ENCODE results near the gene ZNF512B.

ZNF512B gene

DNA sequence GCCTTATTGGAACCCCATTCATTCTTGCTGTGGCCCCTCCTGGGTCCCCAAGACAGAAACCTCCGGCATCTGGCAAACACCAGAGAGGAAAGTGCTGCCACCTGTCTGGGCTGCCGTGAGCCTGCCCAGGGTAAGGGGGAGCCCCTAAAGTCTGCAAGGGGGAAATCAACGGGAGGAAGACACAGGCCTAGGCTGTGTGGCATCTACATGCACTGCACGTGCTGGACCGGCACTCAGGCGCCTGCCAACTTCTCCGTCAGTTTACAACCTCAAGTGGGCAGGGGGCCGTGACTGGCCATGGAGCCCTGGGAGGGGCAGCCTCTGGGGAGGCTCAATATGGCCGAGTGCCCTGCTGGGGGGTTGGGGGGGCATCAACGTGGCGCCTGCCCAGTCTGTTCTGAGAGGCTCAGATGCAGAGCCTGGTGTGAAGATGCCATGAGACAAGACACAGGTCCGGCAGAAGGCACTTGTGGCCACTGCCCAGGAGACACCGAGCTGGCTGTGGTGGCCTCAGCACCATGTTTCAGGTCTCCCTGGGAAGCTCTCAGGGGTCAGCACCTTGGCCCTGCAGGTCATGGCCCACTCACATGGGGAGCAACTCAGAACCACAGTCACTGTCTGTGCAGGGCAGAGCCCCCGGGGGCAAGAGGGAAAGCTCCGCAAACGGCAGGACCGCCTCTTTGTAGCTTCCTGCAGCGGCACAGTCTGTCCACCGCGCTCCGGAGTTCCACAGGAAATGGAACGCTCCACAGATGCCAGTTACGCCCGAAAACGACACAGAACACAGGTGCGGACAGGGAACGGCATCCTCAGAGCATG, 21.9 kb downstream of the ZNF512B start:
- DNase-seq = no peak

DNA sequence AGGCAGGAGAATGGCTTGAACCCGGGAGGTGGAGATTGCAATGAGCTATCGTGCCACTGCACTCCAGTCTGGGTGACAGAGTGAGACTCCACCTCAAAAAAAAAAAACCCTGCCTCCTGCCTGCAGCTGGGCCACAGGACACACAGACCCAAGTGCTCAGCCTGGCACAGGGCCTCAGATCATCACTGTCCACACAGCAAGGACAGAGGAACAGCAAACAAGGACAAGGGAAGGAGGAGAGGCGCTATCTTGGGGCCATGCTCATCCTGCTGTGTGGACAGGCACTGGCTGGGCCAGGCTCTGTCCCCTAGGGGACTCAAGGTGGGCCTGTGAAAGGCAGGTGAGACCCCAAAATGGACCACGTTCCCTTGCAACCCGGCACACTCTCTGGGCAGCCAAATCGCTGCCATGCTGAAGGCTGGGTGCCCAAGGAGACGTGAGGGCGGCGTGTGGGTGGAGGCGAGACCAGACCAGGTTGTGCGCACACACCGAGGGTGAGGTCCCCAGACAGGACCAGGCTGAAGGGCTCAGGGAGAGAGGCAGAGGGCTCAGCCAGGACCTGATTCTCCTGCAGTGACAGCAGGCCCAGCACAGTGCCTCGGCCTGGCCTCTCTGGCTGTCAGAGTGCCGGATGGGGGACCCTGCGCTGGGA, 22.6 kb downstream of the ZNF512B start:
- DNase-seq = no peak

DNA sequence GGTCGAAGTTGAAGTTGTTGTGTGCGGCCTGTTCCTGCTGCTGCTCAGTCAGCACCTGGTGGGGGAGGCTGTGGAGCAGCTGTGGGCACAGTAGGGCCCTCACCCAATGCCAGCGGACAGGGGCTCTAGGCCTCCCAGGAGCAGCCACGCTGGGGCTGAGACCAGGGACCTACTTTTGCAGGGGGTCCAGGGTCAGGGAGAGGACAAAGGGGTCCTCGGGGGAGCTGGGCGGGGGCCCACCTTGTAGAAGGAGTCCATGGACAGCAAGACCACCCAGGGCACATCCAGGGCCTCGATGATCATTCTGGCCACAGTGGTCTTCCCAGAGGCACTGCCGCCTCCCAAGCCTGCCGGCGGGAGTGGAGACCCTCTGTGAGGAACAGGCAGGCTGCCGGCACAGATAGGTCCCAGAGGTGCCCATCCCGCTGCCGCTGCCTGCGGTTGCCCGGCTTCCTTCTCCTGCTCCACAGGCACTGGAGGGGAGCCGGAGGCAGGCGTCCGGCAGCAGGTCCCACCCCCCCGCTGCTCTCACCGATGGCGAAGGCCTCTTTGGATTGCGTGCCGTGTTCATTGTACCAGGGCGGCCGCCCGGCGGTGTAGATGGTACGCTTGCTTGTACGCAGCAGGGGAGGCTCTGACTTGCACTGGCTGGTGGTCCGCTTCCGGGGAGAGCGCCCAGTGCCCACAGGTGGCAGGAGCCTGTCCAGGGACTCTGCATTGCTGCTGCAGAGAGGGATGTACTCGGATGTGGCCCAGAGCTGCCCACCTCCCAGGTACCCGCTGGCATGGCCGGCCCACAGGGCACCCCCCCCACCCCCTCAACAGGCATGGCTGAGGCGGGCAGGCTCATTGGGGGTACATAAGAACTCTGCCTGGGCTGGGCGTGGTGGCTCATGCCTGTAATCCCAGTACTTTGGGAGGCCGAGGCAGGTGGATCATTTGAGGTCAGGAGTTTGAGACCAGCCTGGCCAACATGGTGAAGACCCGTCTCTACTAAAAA, 23.5 kb downstream of the ZNF512B start:
- DNase-seq = no peak

DNA sequence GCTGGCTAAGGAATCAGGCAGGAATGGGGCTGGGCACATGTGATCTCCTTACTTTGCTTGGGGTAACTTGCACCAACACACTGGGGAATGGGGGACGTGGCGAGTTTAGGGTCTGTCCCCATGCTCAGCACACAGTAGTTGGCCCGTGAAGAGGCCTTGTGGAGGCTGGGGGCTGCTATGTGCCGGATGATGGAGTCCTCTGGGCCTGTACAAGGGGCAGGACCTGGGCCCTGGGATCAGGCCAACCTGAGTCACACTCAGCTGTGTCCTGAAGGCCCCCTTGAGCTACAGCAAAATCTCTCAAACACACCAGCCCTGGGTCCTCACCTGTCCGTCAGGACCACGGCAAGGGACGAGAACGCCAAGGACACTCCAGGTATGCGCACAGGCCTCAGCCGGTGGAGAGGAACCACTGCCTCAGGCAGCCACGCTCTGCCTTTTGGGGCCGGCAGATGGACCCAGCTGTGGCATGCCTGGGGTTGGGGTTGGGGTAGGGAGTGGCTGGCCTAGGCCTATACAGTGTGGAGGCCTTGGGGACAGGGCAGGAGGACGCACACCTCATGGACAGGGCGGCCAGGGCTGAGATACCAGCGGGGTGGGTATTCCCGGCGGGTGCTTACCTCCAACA, 24.6 kb downstream of the ZNF512B start:
- no peak for DNase-seq

DNA sequence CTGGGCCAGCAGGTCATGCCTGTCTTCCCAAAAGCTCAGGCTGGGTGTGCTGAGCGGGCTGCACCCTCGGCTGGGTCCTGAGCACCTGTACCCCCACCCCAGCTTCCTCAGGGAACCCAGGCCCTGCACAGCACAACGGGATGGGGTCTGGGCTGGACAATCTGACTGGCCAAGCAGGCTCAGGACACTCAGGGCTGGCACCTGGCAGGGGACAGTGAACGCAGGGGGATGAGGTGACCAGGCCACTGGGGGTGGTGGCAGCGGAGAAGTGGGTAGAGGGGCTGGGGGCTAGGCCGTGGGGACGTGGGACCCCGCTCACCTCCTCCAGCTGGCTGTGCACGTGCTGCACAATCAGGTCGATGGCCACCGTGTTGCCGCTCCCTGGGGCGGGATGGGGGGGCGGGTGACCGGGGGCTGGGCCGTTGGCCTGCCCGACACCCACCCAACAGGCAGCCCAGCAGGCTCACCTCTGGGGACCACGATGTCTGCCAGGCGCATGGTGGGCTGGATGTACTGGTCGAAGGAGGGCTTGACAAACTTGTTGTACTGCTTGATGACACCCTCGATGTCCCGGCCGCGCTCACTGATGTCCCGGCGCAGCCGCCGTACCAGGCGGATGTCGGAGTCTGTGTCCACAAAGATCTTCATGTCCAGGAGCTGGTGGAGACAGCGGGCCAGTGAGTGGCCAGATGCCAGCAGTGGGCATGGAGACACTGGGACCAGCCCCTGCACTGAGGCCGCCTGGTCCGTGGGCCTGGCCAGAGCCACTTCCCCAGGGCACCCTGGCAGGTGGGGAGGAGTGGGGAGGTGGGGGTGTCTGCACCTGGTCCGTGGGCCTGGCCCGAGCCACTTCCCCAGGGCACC, 25.4 kb downstream of the ZNF512B start:
- no peak for DNase-seq

DNA sequence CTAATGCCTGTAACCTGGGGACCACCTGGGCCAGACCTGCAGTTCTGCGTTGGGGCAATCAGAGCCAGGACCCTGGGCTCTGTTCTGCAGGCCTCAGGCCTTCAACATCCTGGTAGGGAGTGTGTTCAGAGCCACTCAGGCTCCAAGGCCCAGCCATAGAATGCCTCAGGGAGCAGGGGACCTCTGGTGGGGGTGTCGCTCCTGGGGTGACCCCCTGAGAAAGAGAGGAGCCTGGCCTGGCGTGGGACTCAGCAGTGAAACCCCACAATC, 26.0 kb downstream of the ZNF512B start:
- no peak for DNase-seq

DNA sequence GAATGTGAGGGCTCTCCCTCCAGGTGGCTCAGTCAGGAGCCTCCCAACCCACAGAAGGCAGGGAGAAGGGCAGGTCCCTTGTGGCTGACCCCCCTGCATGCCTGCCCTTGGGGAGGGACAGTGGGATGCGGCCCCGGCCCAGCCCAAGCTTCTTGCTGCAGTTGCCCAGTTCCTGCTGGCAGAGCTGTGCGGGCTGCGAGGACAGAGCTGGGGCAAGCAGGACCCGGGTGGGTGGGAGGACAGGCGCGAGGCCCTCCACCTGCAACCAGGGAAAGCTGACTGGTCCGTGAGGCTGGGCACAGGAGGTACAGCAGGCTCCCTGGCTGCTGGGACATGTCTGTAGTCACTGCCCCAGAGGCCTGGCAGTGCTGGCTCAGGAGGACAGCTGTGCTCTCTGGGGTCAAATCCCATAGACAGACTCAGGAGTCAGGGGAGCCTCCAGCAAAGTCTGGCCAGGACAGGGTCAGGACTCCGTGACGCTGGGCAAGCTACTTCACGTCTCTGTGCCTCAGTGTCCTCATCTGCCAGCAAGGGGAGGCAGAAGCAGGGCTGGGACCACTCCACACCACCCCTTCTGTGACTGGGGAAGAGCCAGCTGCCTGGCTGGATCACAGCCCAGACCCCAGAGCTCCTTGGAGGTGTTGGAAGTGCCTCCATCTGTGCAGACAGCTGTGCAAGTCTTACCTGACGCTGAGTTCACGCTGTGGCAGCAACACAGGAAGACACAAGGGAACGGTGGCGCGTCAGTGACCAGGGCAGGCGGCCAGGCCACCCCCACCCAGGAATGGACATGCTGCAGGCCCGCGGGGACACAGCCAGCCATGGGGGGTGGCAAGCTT, 26.5 kb downstream of the ZNF512B start:
- no peak for DNase-seq

DNA sequence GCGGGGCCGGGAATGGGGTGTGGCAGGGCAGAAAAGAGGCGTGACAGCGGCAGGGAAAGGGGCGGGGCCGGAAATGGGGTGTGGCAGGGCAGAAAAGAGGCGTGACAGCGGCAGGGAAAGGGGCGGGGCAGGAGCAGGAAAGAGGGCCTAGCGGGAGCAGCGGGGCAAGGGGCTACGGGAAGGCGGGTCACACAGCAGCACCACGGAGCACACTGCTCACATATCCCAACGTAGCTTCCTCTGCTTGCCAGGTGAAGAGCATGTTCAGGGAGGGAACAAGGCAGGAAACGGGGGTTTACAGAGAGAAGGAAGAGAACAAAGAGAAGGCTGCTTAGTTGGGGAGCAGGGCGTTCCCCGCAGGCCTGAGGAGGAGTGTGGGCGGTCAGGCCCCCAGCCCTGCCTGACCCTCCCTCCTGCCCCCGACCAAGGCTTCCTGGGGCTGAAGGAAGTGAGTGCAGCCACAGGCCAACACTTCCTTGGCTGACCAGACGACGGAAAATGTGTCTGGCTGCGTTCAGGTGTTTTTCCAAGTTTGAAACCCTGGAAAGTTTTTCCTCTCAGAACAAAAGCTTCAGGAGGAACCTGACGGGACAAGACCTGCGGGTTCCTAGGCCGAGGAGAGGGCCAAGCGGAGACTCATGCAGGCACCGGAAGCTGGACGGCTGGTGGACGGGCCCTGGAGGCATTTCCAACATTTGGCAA, 27.3 kb downstream of the ZNF512B start:
- DNase-seq = no peak

DNA sequence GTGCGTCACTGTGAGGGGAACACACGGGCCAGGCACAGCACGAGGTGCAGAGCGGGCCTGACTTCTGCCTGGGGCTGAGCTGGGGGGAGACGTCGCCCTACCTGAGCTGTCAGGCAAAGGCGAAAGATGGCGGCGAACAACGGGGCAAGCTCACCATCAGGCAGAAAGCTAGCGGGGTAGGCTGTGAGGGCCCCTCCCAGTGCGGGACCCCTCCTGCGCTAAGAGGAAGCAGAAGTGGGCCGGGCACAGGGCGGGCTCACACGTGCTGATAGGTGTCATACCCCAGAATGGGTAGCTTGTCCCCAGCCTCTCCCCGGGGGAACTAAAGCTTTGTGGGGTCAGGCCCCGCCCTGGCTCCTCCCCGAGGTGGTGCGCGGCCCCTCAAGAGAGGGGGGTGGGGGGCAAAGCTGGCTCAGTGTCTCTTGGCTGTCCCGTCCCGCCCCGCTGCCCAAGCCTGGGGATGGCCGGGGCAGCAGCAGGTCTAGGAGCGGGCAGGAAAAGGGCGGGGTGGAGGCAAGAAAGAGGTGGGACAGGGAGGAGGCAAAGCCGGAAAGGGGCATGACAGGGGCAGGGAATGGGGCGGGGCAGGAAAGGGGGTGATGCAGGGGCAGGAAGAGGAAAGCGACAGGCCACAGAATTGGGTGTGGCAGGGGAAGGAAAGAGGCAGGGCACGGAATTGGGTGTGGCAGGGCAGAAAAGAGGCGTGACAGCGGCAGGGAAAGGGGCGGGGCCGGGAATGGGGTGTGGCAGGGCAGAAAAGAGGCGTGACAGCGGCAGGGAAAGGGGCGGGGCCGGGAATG, 28.2 kb downstream of the ZNF512B start:
- DNase-seq = no peak

DNA sequence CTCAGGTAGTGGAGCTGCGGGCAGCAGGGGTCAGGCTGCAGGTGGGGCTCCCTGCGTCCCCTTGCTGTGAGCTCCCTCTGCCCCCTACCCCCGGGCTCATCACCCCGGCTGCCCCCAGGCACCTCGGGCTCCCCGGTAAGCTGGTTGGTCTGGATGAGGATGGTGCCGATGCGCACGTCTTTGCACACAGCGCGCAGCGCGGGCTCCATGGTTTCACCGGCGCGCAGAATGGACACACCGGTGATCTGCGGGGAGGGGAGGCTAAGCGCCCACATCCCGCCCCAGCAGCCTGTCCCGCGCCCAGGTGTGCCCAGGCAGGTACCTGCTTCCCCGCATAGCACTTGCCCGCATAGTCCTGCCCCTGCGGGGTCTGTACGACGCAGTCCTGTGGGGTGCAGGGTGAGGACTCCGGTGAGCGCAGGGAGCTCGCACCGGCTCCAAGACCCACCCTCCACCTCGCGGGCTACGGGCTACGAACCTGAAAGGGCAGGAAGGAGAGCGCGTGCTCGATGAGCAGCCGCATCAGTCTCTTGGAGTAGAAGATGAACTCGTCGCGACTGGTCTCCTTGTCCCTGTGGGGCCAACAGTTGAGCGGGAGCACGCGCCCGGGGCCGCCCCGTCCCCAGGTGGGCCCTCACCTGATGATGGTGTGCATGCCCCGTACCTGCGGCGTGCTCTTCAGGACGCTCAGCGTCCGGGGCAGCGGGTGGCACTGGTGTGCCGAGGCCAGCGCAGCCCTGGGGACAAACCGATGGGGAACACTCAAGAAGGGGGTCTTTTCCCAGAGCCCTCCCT, 29.1 kb downstream of the ZNF512B start:
- DNase-seq = no peak

DNA sequence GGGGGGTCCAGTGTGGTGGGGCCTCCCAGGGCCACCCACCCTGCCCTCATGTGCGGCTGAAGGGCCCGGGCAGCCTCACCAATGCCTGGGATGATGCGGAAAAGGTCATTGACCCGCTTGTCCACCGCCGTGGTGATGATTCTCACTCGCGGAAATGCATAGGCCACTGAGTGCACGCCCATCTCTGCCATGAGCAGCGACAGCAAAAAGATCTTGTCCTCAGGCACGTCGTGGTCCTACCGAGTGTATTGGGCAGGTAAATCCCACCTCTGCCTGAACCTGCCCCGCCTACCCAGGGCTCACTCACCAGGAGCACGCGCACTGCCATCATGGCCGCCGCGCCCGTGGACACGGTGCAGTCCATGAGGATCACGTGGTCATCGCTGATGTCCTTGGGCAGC, 29.7 kb downstream of the ZNF512B start:
- no peak for DNase-seq

DNA sequence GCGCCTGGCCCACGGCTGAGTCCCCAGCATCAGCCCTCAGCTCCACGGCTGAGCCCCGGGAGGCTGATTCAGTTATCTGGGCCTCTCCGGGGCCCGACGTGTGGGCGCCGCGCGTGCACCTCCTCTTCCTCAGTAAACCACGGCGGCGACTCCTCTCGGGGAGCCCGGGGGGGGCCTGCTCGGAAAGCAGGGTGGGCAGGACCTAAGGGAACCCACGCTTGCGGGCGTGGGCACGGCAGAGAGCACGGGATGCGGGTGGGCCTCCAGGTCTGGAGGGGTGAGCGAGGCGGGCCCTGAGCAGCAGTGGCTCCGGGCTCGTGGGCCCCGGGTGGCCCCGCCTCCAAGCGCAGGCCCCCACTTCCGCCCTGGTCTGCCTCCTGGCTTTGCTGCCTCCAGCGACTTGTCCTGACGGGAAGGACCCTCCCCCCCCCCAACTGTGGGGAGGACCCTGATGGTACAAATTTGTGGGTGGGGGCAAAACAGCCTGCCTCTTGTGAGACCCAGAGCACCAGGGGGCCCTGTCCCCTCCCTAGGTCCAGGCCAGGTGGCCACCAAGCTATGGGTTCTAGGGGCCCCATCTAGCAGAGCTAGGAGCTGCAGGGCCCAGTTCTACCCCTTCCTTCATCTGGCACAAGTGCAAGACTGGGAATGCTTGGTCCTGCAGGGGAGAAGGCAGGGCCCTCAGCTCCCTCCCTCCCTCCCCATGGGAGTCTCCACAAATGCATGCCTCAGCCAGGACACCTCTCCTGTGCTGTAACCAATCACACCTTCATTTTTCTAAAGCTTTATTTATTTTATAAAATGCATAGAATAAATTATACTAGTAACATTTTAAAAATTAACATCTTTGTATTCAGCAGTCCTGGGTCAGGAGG, 30.4 kb downstream of the ZNF512B start:
- no peak for DNase-seq

DNA sequence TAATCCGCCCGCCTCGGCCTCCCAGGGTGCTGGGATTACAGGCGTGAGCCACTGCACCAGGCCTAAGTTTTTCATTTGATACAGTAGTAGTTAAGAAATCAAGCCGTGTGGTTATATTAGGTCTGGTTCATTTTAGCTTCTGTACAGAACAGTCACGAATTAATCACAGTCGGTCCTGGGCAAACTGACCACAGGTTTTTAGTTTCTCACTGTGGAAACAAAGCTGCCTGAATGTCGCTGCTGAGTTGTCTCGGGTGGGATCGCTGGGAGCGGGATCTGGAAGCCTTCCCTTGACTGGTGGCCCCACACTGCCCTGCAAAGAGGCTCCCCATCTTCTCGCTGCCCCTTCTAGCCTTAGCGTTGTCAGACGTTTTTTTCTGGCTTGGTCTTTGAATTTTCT, 32.1 kb downstream of the ZNF512B start:
- DNase-seq = no peak

DNA sequence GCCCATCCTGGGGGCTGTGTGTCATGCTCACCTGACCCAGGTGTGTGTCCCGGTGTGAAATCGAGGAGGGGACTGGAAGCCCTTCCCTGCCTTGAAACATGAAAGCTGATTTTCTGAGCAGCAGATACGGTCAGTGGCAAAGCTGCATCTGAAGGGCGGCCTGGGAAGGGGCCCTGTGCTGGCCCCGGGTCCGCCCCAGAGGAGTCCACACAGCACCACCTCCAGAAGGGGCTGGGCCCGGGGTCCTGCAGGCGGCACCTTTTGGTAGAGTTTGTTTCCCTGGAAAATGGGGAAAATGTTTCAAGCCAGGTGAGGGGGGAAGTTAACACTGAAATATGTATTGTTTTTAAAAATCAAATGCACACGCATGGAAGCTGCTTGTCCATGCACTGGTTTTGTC, 34.3 kb downstream of the ZNF512B start:
- DNase-seq = no peak

DNA sequence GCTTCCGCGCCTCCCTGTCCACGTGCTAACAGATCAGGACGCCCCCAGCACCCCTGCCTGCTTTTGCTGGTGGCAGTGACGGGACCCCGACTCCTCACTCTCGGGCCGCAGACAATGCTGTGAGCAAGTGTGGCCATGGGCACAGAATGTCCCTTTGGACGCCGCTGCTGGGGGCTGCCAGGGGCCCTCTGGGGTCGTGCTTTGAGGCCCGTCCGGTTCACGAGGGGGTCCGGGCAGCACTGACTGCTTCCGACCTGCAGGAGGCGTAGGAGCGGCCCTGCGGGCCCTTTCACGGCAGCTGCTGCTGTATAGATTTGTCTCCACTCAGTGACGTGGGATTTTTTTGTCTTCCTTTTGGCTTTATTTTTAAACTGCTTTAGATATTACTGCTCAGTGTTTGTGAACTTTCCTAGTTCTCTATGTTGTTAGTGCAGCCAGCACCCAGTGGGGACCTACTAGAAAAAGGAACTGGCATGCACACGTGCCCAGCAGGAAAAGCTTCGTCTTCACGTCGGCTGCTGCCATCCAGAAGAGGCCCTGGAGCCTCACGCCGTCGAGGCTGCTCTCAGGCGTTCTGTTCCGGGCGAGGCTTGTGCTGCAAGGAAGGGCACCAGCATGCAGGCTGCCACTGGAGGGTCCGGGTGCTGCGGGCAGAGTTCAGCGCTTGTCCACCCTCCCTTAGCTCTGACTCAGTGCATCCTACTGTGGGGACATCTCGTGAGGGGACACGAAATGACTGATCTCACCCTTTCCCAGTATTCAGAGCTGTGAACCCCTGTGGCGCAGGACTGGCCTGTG, 35.3 kb downstream of the ZNF512B start:
- DNase-seq = no peak

DNA sequence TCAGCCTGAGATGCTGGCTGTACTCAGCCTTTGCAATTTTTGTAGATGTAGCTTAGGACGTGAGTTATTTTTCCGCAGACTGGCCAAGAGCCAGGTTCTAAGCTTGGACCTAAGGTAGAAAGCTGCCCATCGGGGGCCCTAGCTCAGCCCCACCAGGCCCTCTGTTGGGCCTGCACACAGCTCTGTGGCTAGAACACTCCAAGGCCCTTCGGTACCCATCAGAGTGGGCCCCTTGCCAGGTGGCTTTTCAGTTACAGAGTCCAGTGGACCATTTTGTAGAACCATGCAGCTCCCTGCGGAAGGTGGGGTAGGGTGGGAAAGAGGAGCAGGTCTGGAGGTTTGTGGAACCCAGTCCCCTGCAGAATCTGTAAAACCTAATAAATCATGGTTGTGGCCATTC, 36.1 kb downstream of the ZNF512B start:
- DNase-seq = no peak

DNA sequence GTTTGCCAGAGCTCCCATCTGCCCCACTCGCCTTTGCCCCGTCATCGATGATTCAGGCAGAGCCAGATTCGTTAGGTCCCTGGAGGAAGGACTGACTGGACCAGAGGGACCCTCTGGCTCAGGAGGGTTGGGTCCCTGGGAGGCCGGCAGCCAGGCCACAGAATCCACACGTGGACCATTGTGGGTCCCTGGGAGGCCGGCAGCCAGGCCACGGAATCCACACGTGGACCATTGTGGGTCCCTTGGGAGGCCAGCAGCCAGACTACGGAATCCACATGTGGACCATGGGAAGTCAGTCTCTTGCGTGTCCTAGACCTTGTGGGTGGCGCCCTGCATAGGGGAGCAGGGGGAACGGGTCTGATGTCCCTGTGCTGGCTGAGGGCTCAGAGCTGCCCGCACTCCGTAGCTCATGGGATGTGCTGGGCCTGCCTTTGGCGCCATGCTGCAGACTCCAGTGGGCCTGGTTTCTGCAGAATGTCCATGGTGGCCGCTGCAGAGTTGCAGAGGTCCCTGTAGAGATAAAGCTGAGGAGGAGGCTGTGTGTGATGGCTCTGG, 37.0 kb downstream of the ZNF512B start:
- no peak for DNase-seq
